PFSK-1 (cell line): ENCODE results near the gene BEAN1.

Experiments used
- POLR2AphosphoS5 ChIP-seq: IDR thresholded peaks from 2 replicates; pipeline ENCODE4 v1.6.1; 2012; ENCODE audit warnings: low read depth, mild to moderate bottlenecking, control low read depth, low read length, moderate library complexity
- REST ChIP-seq, 2 experiments: IDR thresholded peaks; 2 replicates each; pipeline versions ENCODE4 v1.6.1 to v1.8.0; 2011 to 2012; ENCODE audit warnings: low read depth in 2 of 2, low read length in 2 of 2, control low read depth in 1 of 2, inconsistent platforms in 1 of 2, mild to moderate bottlenecking in 1 of 2, moderate library complexity in 1 of 2; ENCODE audit not compliant: insufficient read depth in 1 of 2
- SIN3A ChIP-seq: IDR thresholded peaks from 2 replicates; pipeline ENCODE4 v1.6.1; 2012; ENCODE audit warnings: mild to moderate bottlenecking, low read length, moderate library complexity, borderline replicate concordance; ENCODE audit not compliant: insufficient read depth
- TAF1 ChIP-seq: IDR thresholded peaks from 2 replicates; pipeline ENCODE4 v1.6.1; 2012; ENCODE audit warnings: low read length, control low read depth, borderline replicate concordance; ENCODE audit not compliant: insufficient read depth

GRCh38 chr16:66483689-66484452 is 56.8 kb downstream of the BEAN1 start:
- TF ChIP-seq POLR2AphosphoS5: no peak
- no peak for TF ChIP-seq TAF1
- 0 out of 4 replicates have a peak, but pooled peaks of 1 of the 2 experiments have one; percentile 33 for TF ChIP-seq REST (IDR thresholded peaks at IDR 0.05; ENCODE audit: insufficient read depth in 1 of 2, low read depth in 2 of 2, low read length in 2 of 2)
- no peak for TF ChIP-seq SIN3A
